HepG2 (cell line): Measurements from ENCODE around the gene ZFP64. TPM values are rescaled to one million over a fixed set of nuclear protein-coding genes. Genes with fewer than 3 reads are reported as not detected.

ENCODE experiments used
- HDAC1 ChIP-seq: sonication (generic); formaldehyde crosslinking; IDR thresholded peaks from 2 replicates; pipeline ENCODE4 v1.5.1; 2020; ENCODE audit warnings: mild to moderate bottlenecking, missing genetic modification reagents
- HMG20A ChIP-seq: IDR thresholded peaks from 2 replicates; pipeline ENCODE4 v1.6.1; 2016; ENCODE audit warnings: borderline replicate concordance
- LRRFIP1 ChIP-seq: sonication (generic); formaldehyde crosslinking; conservative IDR thresholded peaks from 2 replicates; pipeline ENCODE4 v1.4.0; 2020; ENCODE audit warnings: missing genetic modification reagents
- NBN ChIP-seq: fragments of 450-650 bp; conservative IDR thresholded peaks from 2 replicates; pipeline ENCODE4 v1.6.1; 2017
- NFE2L2 ChIP-seq: fragments of 150-350 bp; IDR thresholded peaks from 2 replicates; pipeline ENCODE4 v1.6.1; 2014; ENCODE audit warnings: low read length
- RBM39 ChIP-seq: fragments of 200-400 bp; formaldehyde crosslinking; IDR thresholded peaks from one replicate; pipeline ENCODE4 v1.6.1; 2018; ENCODE audit warnings: antibody characterized with exemption, mild to moderate bottlenecking, low read depth, low read length; ENCODE audit not compliant: poor library complexity, severe bottlenecking
- SETDB1 ChIP-seq: sonication (generic); formaldehyde crosslinking; IDR thresholded peaks from 2 replicates; pipeline ENCODE4 v1.5.1; 2020; ENCODE audit warnings: missing genetic modification reagents, mild to moderate bottlenecking, borderline replicate concordance
- SKI ChIP-seq: fragments of 450-650 bp; IDR thresholded peaks from one replicate; pipeline ENCODE4 v1.6.1; 2018; ENCODE audit warnings: mild to moderate bottlenecking; ENCODE audit not compliant: partially characterized antibody
- SP5 ChIP-seq: IDR thresholded peaks from 2 replicates; pipeline ENCODE4 v1.6.1; 2016; ENCODE audit warnings: low read depth, borderline replicate concordance
- SRSF1 ChIP-seq: fragments of 200-400 bp; formaldehyde crosslinking; optimal IDR thresholded peaks from 2 replicates; pipeline ENCODE3; 2017; ENCODE audit warnings: mild to moderate bottlenecking, low read depth, low read length, moderate library complexity
- TEAD2 ChIP-seq: sonication (generic); formaldehyde crosslinking; IDR thresholded peaks from 2 replicates; pipeline ENCODE4 v1.9.0; 2021; ENCODE audit warnings: missing genetic modification reagents
- THAP8 ChIP-seq: sonication (generic); formaldehyde crosslinking; IDR thresholded peaks from 2 replicates; pipeline ENCODE4 v1.5.1; 2020; ENCODE audit warnings: missing genetic modification reagents, mild to moderate bottlenecking, borderline replicate concordance
- ZBED4 ChIP-seq: sonication (generic); formaldehyde crosslinking; IDR thresholded peaks from 2 replicates; pipeline ENCODE4 v1.4.0; 2020; ENCODE audit warnings: missing genetic modification reagents, borderline replicate concordance
- ZFP90 ChIP-seq: sonication (generic); formaldehyde crosslinking; IDR thresholded peaks from 2 replicates; pipeline ENCODE4 v1.8.0; 2022; ENCODE audit warnings: missing genetic modification reagents, mild to moderate bottlenecking, inconsistent platforms, borderline replicate concordance
- ZMYM3 ChIP-seq: sonication (generic); formaldehyde crosslinking; IDR thresholded peaks from 2 replicates; pipeline ENCODE4 v1.5.1; 2020; ENCODE audit warnings: mild to moderate bottlenecking, missing genetic modification reagents
- ZNF556 ChIP-seq: sonication (generic); formaldehyde crosslinking; IDR thresholded peaks from 2 replicates; pipeline ENCODE4 v1.4.0; 2020; ENCODE audit warnings: mild to moderate bottlenecking, missing genetic modification reagents, borderline replicate concordance
- ZNF557 ChIP-seq: sonication (generic); formaldehyde crosslinking; IDR thresholded peaks from 2 replicates; pipeline ENCODE4 v1.4.0; 2020; ENCODE audit warnings: missing genetic modification reagents
- ZNF564 ChIP-seq: sonication (generic); formaldehyde crosslinking; IDR thresholded peaks from 2 replicates; pipeline ENCODE4 v1.8.1; 2023; ENCODE audit warnings: mild to moderate bottlenecking, missing genetic modification reagents
- ZNF773 ChIP-seq: sonication (generic); formaldehyde crosslinking; IDR thresholded peaks from 2 replicates; pipeline ENCODE4 v1.4.0; 2020; ENCODE audit warnings: missing genetic modification reagents, borderline replicate concordance
- polyA plus RNA-seq, 8 experiments: library from polyadenylated mRNA; depleted of rRNA in 3 of 8; stranded (reverse) in 7 of 8; unstranded in 1 of 8; fragments of >200 nt; fragmentation: Illumina TruSeq in 4 of 8; extraction: Trizol in 4 of 8; gene quantifications; 2 replicates each; pipeline versions ENCODE4 v1.2.1 to v1.2.3, GENCODE V29; 2011 to 2016; ENCODE audit warnings: low read depth in 4 of 8, missing spikeins in 1 of 8, mixed read lengths in 1 of 8; ENCODE audit not compliant: insufficient read depth in 1 of 8
- total RNA-seq, 5 experiments: library from RNA; depleted of rRNA; stranded (reverse); fragments of >200 nt; fragmentation: Illumina TruSeq; extraction: Trizol; gene quantifications; 2 replicates each; pipeline ENCODE4 v1.2.3, GENCODE V29; 2016; ENCODE audit warnings: low read depth in 1 of 5

ZFP64 gene
- total and polyA plus RNA-seq, 2 of the 13 experiments (the other 11 are each of a cell fraction or from before 2014, with no cell fraction given) = 12.0 to 24.3 TPM

GRCh38 chr20:52191916-52192718 lies 538 bp upstream of the ZFP64 start (continued):
- no peak; the same call in 1 of the 2 replicates for TF ChIP-seq HMG20A (CRISPR knock-in tag)
- TF ChIP-seq ZNF556 (CRISPR knock-in tag) = peak; percentile 73; the same call in 1 of the 2 replicates
- no peak for TF ChIP-seq SETDB1
- no peak for TF ChIP-seq LRRFIP1 (CRISPR knock-in tag)
- TF ChIP-seq ZNF773 (CRISPR knock-in tag) = no peak; the same call in 1 of the 2 replicates
- no peak; the same call in 1 of the 2 replicates for TF ChIP-seq ZFP90 (CRISPR knock-in tag)
- TF ChIP-seq NBN = no peak
- TF ChIP-seq RBM39 = peak; percentile 22
- TF ChIP-seq SKI = peak; percentile 29
- 0 out of 2 replicates have a peak, but pooled peaks have one; percentile 4 for TF ChIP-seq ZNF564 (CRISPR knock-in tag)
- TF ChIP-seq TEAD2 (CRISPR knock-in tag) = no peak
- no peak for TF ChIP-seq NFE2L2
- TF ChIP-seq HDAC1 (CRISPR knock-in tag) = peak; percentile 10
- 0 out of 2 replicates have a peak, but pooled peaks have one; percentile 11 for TF ChIP-seq ZBED4 (CRISPR knock-in tag)
- no peak for TF ChIP-seq THAP8
- peak; percentile 20; the same call in 1 of the 2 replicates for TF ChIP-seq SP5 (CRISPR knock-in tag)
- TF ChIP-seq SRSF1 = peak; percentile 12
- TF ChIP-seq ZMYM3 = peak; percentile 56; the same call in 1 of the 2 replicates
- no peak for TF ChIP-seq ZNF557 (CRISPR knock-in tag)
